GM10248 (cell line): ENCODE measurements around the gene ECE1.

ENCODE experiments used
- CTCF ChIA-PET: fragments of 300-600 bp; sonication (Branson Sonifier 250); formaldehyde crosslinking; extraction: SDS; loops from one replicate; lab custom pipeline; 2021; ENCODE audit warnings: antibody characterized with exemption; lab: Yijun Ruan, JAX
- POLR2A ChIA-PET: fragments of 350-650 bp; sonication (Branson Sonifier 250); formaldehyde crosslinking; extraction: SDS; loops from one replicate; lab custom pipeline; 2020; ENCODE audit warnings: antibody characterized with exemption; lab: Yijun Ruan, JAX
- DNase-seq: peaks from one replicate; pipeline ENCODE4 v3.0.0; 2012; ENCODE audit errors: extremely low spot score
- CTCF ChIP-seq: IDR thresholded peaks from 2 replicates; pipeline ENCODE4 v1.5.1; 2012; ENCODE audit warnings: mild to moderate bottlenecking, low read depth; ENCODE audit errors: extremely low read depth, missing control alignments, control extremely low read depth

The ECE1 gene

GRCh38 chr1:21277180-21277579 is 13.1 kb downstream of the ECE1 start:
- POLR2A ChIA-PET = no interaction called here
- TF ChIP-seq CTCF = no peak
- CTCF ChIA-PET = no interaction called here
- no peak for DNase-seq

GRCh38 chr1:21272540-21272939 is 17.7 kb downstream of the ECE1 start:
- no peak for TF ChIP-seq CTCF
- DNase-seq = no peak
- CTCF ChIA-PET = interaction anchor here (1.1 to 10.6 kb wide), 6 partner anchors 9 to 98 kb away, joined by 3 to 196 read pairs (median 43); partner anchors contain the start of gene ECE1
- POLR2A ChIA-PET = no interaction called here

- ChIA-PET POLR2A (interaction anchor here (0.6 kb wide), 1 partner anchor 27 kb away, joined by 3 read pairs; no protein-coding TSS in a partner anchor), CTCF (interaction anchor here (1.1 to 10.6 kb wide), 11 partner anchors 8 to 99 kb away, joined by 4 to 196 read pairs (median 35); partner anchors contain the start of gene ECE1)
- no peak for TF ChIP-seq CTCF
- no peak for DNase-seq
These were observed 18.7 kb downstream of the ECE1 start for GRCh38 chr1:21271550-21271949.

GRCh38 chr1:21270086-21270689 is 20.1 kb downstream of the ECE1 start:
- TF ChIP-seq CTCF = peak; percentile 98
- ChIA-PET POLR2A (no interaction called here), CTCF (interaction anchor here (0.6 to 10.6 kb wide), 49 partner anchors 9 to 674 kb away, joined by 3 to 196 read pairs (median 5); partner anchors contain the start of gene ECE1)
- DNase-seq = peak; percentile 81

- CTCF ChIA-PET = interaction anchor here (0.8 to 10.6 kb wide), 30 partner anchors 10 to 705 kb away, joined by 3 to 196 read pairs (median 9); partner anchors contain the start of gene ECE1
- POLR2A ChIA-PET = no interaction called here
- no peak for DNase-seq
- no peak for TF ChIP-seq CTCF
These were observed 20.7 kb downstream of the ECE1 start for GRCh38 chr1:21269461-21270085.

- CTCF ChIA-PET = interaction anchor here (0.9 to 10.6 kb wide), 17 partner anchors 11 to 704 kb away, joined by 3 to 196 read pairs (median 22); partner anchors contain the start of gene ECE1
- POLR2A ChIA-PET = no interaction called here
- no peak for DNase-seq
- no peak for TF ChIP-seq CTCF
These were observed 21.7 kb downstream of the ECE1 start for GRCh38 chr1:21268281-21269239.
